Lower lobe of right lung (tissue), 2 donors: ENCODE data around the gene CCR9. TPM values are rescaled to one million over a fixed set of nuclear protein-coding genes. Genes with fewer than 3 reads are reported as not detected.
A peak's percentile ranks its signal among the peaks of the same experiment; 100 is the strongest.

Experiments used
- ATAC-seq, 2 donors: fragments of 200-7000 bp; cut with Tn5 transposase; one replicate each; pipeline ENCODE4 v1.9.1; 2020 to 2022; ENCODE audit warnings: mild to moderate bottlenecking in 2 of 2, moderate library complexity in 2 of 2
- DNase-seq: peaks from one replicate; pipeline ENCODE4 v3.0.0-alpha.2; 2020
- H3K27ac ChIP-seq: fragments of 200-600 bp; one replicate; pipeline ENCODE4 v1.8.0; 2022
- H3K27me3 ChIP-seq: fragments of 200-600 bp; one replicate; pipeline ENCODE4 v1.8.0; 2022; ENCODE audit warnings: low read depth
- H3K36me3 ChIP-seq: fragments of 200-600 bp; one replicate; pipeline ENCODE4 v1.8.0; 2022; ENCODE audit warnings: mild to moderate bottlenecking
- H3K4me1 ChIP-seq: fragments of 200-600 bp; one replicate; pipeline ENCODE4 v1.8.0; 2022
- H3K4me3 ChIP-seq: fragments of 200-600 bp; one replicate; pipeline ENCODE4 v1.8.0; 2022; ENCODE audit warnings: mild to moderate bottlenecking
- H3K9me3 ChIP-seq: fragments of 200-600 bp; one replicate; pipeline ENCODE4 v1.8.0; 2022
- CTCF ChIP-seq: fragments of 200-600 bp; IDR thresholded peaks from one replicate; pipeline ENCODE4 v1.8.0; 2022; ENCODE audit warnings: antibody characterized with exemption, mild to moderate bottlenecking
- intact Hi-C: fragments of 100-400 bp; cut with DNase I; formaldehyde crosslinking; loops from one replicate; pipeline ENCODE4 v1.11.0; 2022
- total RNA-seq: library from RNA; stranded (reverse); fragmentation: NEBNext Ultra II Directional; extraction: Animal tissue kit (Norgen Biotek cat#: 25700); gene quantifications from one replicate; pipeline ENCODE4 v1.2.1, GENCODE V29; 2021
- donor health status: DM: no; HTN: yes; CAD: no; lungs with severe emphysema.

Gene CCR9
- total RNA-seq, 1 donor from 2014 or later, result not detected

GRCh38 chr3:45905755-45906154, 19.4 kb downstream of the CCR9 start:
- Histone ChIP-seq H3K4me3 (no peak overlapping the region), H3K27me3 (no peaks in the 10 kb centered on the region), H3K4me1 (no peaks in the 10 kb centered on the region), H3K27ac (no peak overlapping the region), H3K9me3 (no peaks in the 10 kb centered on the region), H3K36me3 (no peaks in the 10 kb centered on the region)
- DNase-seq, result no peak
- no peak for TF ChIP-seq CTCF
- intact Hi-C loops, result no loop called here
- ATAC-seq, result no peak

DNA sequence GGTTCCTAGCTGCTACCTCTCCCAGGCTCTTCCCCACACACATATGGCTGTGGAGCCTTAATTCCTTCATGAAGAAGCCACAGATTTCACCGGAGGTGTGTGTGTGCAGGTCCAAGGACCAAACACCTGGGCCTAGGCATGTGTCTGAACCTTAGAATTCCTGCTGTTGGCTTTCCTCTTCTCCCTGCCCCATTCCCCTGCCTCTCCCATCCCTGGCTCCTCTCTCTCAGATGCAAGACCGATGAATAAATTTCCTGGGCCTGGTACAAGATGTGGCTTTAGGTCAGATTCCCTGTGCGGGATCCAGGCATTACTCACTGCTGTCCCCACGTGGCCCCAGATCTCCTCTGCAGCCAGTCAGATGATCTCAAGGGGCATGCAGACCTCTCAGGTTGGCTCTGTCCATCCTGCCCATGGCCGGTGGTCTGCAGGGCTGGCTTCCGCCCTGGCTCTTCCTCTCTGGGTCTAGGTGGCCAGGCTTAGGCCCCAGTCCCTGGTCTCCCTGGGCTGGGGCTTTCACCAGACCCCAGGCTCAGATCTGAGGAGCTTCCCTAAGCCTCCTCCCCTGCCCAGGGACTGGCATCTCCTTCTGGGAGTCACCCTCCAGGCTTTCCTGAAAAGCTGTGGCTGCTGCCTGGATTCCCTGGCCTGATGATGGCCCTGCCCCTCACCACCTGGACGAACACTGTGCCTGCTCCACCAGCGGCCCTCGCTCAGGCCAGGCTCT, 20.5 kb downstream of the CCR9 start:
- no peak for TF ChIP-seq CTCF
- H3K4me3 ChIP-seq, result no peak overlapping the region
- intact Hi-C loops, result no loop called here
- no peaks in the 10 kb centered on the region for H3K4me1 ChIP-seq
- no peaks in the 10 kb centered on the region for H3K27me3 ChIP-seq
- DNase-seq (no peak), ATAC-seq (peak; percentile 19 to 38)
- no peaks in the 10 kb centered on the region for H3K36me3 ChIP-seq
- H3K27ac ChIP-seq, result no peak overlapping the region
- no peaks in the 10 kb centered on the region for H3K9me3 ChIP-seq

- Histone ChIP-seq H3K9me3 (no peaks in the 10 kb centered on the region), H3K27ac (no peak overlapping the region), H3K36me3 (no peaks in the 10 kb centered on the region), H3K27me3 (no peaks in the 10 kb centered on the region), H3K4me3 (no peak overlapping the region), H3K4me1 (no peaks in the 10 kb centered on the region)
- TF ChIP-seq CTCF, result no peak
- ATAC-seq, result no peak
- intact Hi-C loops, result no loop called here
- DNase-seq, result no peak
These were observed 21.7 kb downstream of the CCR9 start for GRCh38 chr3:45907769-45908705.

- no peaks in the 10 kb centered on the region for H3K27me3 ChIP-seq
- no peak overlapping the region for H3K4me3 ChIP-seq
- no peaks in the 10 kb centered on the region for H3K9me3 ChIP-seq
- ATAC-seq (no peak), DNase-seq (no peak)
- no peak for TF ChIP-seq CTCF
- no peaks in the 10 kb centered on the region for H3K4me1 ChIP-seq
- intact Hi-C loops, result no loop called here
- no peak overlapping the region for H3K27ac ChIP-seq
- H3K36me3 ChIP-seq, result no peaks in the 10 kb centered on the region
These were observed 22.4 kb downstream of the CCR9 start for GRCh38 chr3:45908761-45909160.

DNA sequence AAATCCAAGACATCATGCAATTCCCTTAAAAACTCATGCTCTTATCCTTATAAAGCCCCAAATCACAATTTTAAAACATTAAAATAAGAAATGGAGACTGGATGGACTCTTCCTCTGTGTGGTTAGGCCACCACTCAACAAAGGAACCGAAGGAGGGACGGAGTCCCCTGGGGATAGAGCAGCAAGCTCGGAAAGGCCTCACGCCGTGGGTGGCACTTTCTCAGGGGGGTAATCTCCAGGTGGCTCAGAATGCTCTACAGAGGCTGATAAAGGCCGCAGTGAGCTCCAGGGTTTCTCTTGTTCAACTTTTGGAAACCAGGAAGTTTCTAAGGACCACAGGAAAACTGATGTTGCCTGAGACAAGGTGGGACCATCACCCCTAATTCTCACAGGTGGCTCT, 23.2 kb downstream of the CCR9 start:
- DNase-seq (no peak), ATAC-seq (no peak)
- no peak overlapping the region for H3K27ac ChIP-seq
- H3K36me3 ChIP-seq, result no peaks in the 10 kb centered on the region
- no peaks in the 10 kb centered on the region for H3K9me3 ChIP-seq
- H3K4me3 ChIP-seq, result no peak overlapping the region
- no peaks in the 10 kb centered on the region for H3K4me1 ChIP-seq
- no peak for TF ChIP-seq CTCF
- intact Hi-C loops, result no loop called here
- H3K27me3 ChIP-seq, result no peaks in the 10 kb centered on the region
